Activated T-helper 2 cell treated with anti-CD3 and anti-CD28 coated beads, Interferon-gamma antibody, Interleukin-2, Interleukin-4, amounts not matched to agents 10 μg/mL and 5 μg/mL and 100 μg/mL, durations not matched to agents 14 hours and 24 hours and 36 hours (primary cell): Measurements from ENCODE around the gene PLCD3. TPM values are rescaled to one million over a fixed set of nuclear protein-coding genes. Genes with fewer than 3 reads are reported as not detected.

Experiments used
- DNase-seq: peaks from one replicate; pipeline ENCODE4 v3.0.0; 2021; ENCODE audit warnings: low spot score
- H3K27ac Mint-ChIP-seq: one replicate; pipeline ENCODE4 v1.8.0; 2021; ENCODE audit warnings: mixed read lengths
- H3K27me3 Mint-ChIP-seq: one replicate; pipeline ENCODE4 v1.8.0; 2021; ENCODE audit warnings: low read depth, mixed read lengths
- H3K36me3 Mint-ChIP-seq: one replicate; pipeline ENCODE4 v1.8.0; 2021; ENCODE audit warnings: low read depth, mixed read lengths
- H3K4me1 Mint-ChIP-seq: one replicate; pipeline ENCODE4 v1.8.0; 2021; ENCODE audit warnings: low read depth, mixed read lengths
- H3K4me3 Mint-ChIP-seq: one replicate; pipeline ENCODE4 v1.8.0; 2021; ENCODE audit warnings: low read depth, mild to moderate bottlenecking, moderate library complexity, mixed read lengths
- H3K9me3 Mint-ChIP-seq: one replicate; pipeline ENCODE4 v1.8.0; 2021; ENCODE audit warnings: mixed read lengths
- intact Hi-C: fragments of 100-400 bp; cut with micrococcal nuclease; formaldehyde crosslinking; loops from one replicate; pipeline ENCODE4 v1.15.1; 2023
- total RNA-seq: library from RNA; stranded (reverse); gene quantifications from 2 replicates; pipeline ENCODE4 v1.2.3, GENCODE V29; 2022

Gene PLCD3
- 4.0 and 4.4 TPM in 2 replicates for total RNA-seq

- DNase-seq, result no peak
- H3K27ac Mint-ChIP-seq, result peak within 1 kb of the TSS; percentile 78
- peak within 1 kb of the TSS; percentile 87 for H3K4me3 Mint-ChIP-seq
Measured at GRCh38 chr17:45132320-45132571, at the start of gene PLCD3. TSS of gene PLCD3 (minus strand) at chr17:45132515. CDS start at chr17:45132410, 105 bp downstream.

GRCh38 chr17:45177563-45177962 lies 45.2 kb upstream of the PLCD3 start:
- no peak for DNase-seq
- intact Hi-C loops, result no loop called here
- H3K4me1 Mint-ChIP-seq, result peaks cover 5% of the 10 kb centered on the region
- no peaks in the 10 kb centered on the region for H3K27me3 Mint-ChIP-seq
- H3K4me3 Mint-ChIP-seq, result no peak overlapping the region
- H3K9me3 Mint-ChIP-seq, result no peaks in the 10 kb centered on the region
- no peaks in the 10 kb centered on the region for H3K36me3 Mint-ChIP-seq
- H3K27ac Mint-ChIP-seq, result no peak overlapping the region

More at GRCh38 chr17:45132320-45132571, at the start of gene PLCD3:
- H3K36me3 Mint-ChIP-seq, result no peaks in the 10 kb centered on the region
- intact Hi-C loops, result loop anchor here (5.0 kb wide), 2 partner anchors 235 to 355 kb away; partner anchors contain the start of gene EFTUD2
- peaks cover 8% of the 10 kb centered on the region for H3K27me3 Mint-ChIP-seq
- H3K4me1 Mint-ChIP-seq, result peaks cover 13% of the 10 kb centered on the region
- H3K9me3 Mint-ChIP-seq, result no peaks in the 10 kb centered on the region

- Mint-ChIP-seq H3K36me3 (no peaks in the 10 kb centered on the region), H3K4me3 (no peak overlapping the region), H3K27me3 (no peaks in the 10 kb centered on the region), H3K9me3 (no peaks in the 10 kb centered on the region), H3K4me1 (peaks cover 15% of the 10 kb centered on the region), H3K27ac (no peak overlapping the region)
- intact Hi-C loops, result no loop called here
- DNase-seq, result no peak
Measured at GRCh38 chr17:45175759-45176115, 43.4 kb upstream of the PLCD3 start.

- peaks cover 16% of the 10 kb centered on the region for H3K4me1 Mint-ChIP-seq
- intact Hi-C loops, result loop anchor here (2.0 kb wide), 1 partner anchor 24 kb away; the partner anchor contains the start of gene HEXIM1
Measured at GRCh38 chr17:45172541-45173286, 40.4 kb upstream of the PLCD3 start.

GRCh38 chr17:45172232-45172540 lies 39.9 kb upstream of the PLCD3 start:
- H3K4me3 Mint-ChIP-seq, result no peak overlapping the region
- intact Hi-C loops, result loop anchor here (2.0 kb wide), 1 partner anchor 23 kb away; the partner anchor contains the start of gene HEXIM1
- no peaks in the 10 kb centered on the region for H3K36me3 Mint-ChIP-seq
- peak overlapping the region; percentile 87 for H3K27ac Mint-ChIP-seq
- H3K9me3 Mint-ChIP-seq, result no peaks in the 10 kb centered on the region
- H3K27me3 Mint-ChIP-seq, result no peaks in the 10 kb centered on the region
- peaks cover 16% of the 10 kb centered on the region for H3K4me1 Mint-ChIP-seq
- DNase-seq, result no peak

More at GRCh38 chr17:45172541-45173286, 40.4 kb upstream of the PLCD3 start:
- no peaks in the 10 kb centered on the region for H3K36me3 Mint-ChIP-seq
- no peaks in the 10 kb centered on the region for H3K27me3 Mint-ChIP-seq
- no peaks in the 10 kb centered on the region for H3K9me3 Mint-ChIP-seq
- peak overlapping the region; percentile 72 for H3K4me3 Mint-ChIP-seq
- peak overlapping the region; percentile 87 for H3K27ac Mint-ChIP-seq
- DNase-seq, result peak; percentile 32

- H3K36me3 Mint-ChIP-seq, result no peaks in the 10 kb centered on the region
Measured at GRCh38 chr17:45171338-45172231, 39.3 kb upstream of the PLCD3 start.

GRCh38 chr17:45170931-45171337 lies 38.6 kb upstream of the PLCD3 start:
- Mint-ChIP-seq H3K4me3 (peak overlapping the region; percentile 1), H3K27ac (peak overlapping the region; percentile 79), H3K36me3 (no peaks in the 10 kb centered on the region)

More at GRCh38 chr17:45171338-45172231, 39.3 kb upstream of the PLCD3 start:
- Mint-ChIP-seq H3K27ac (peak overlapping the region; percentile 87), H3K27me3 (no peaks in the 10 kb centered on the region), H3K9me3 (no peaks in the 10 kb centered on the region), H3K4me3 (peak overlapping the region; percentile 1), H3K4me1 (peaks cover 16% of the 10 kb centered on the region)
- intact Hi-C loops, result loop anchor here (2.0 kb wide), 1 partner anchor 23 kb away; the partner anchor contains the start of gene HEXIM1
- DNase-seq, result no peak

GRCh38 chr17:45170280-45170930 lies 38.1 kb upstream of the PLCD3 start:
- intact Hi-C loops, result no loop called here

More at GRCh38 chr17:45170931-45171337, 38.6 kb upstream of the PLCD3 start:
- no peak for DNase-seq
- intact Hi-C loops, result no loop called here
- no peaks in the 10 kb centered on the region for H3K9me3 Mint-ChIP-seq
- H3K27me3 Mint-ChIP-seq, result no peaks in the 10 kb centered on the region
- peaks cover 16% of the 10 kb centered on the region for H3K4me1 Mint-ChIP-seq

GRCh38 chr17:45168991-45169752 lies 36.9 kb upstream of the PLCD3 start:
- Mint-ChIP-seq H3K4me1 (peaks cover 24% of the 10 kb centered on the region), H3K36me3 (no peaks in the 10 kb centered on the region), H3K4me3 (no peak overlapping the region), H3K27me3 (no peaks in the 10 kb centered on the region), H3K27ac (no peak overlapping the region), H3K9me3 (no peaks in the 10 kb centered on the region)
- intact Hi-C loops, result no loop called here
- no peak for DNase-seq

More at GRCh38 chr17:45170280-45170930, 38.1 kb upstream of the PLCD3 start:
- no peak for DNase-seq
- H3K27me3 Mint-ChIP-seq, result no peaks in the 10 kb centered on the region
- peak overlapping the region; percentile 79 for H3K27ac Mint-ChIP-seq
- no peaks in the 10 kb centered on the region for H3K36me3 Mint-ChIP-seq
- H3K9me3 Mint-ChIP-seq, result no peaks in the 10 kb centered on the region
- peaks cover 17% of the 10 kb centered on the region for H3K4me1 Mint-ChIP-seq
- H3K4me3 Mint-ChIP-seq, result no peak overlapping the region

- Mint-ChIP-seq H3K27me3 (no peaks in the 10 kb centered on the region), H3K36me3 (peaks cover 11% of the 10 kb centered on the region), H3K9me3 (no peaks in the 10 kb centered on the region), H3K4me3 (no peak overlapping the region), H3K27ac (no peak overlapping the region), H3K4me1 (peaks cover 18% of the 10 kb centered on the region)
- no peak for DNase-seq
- intact Hi-C loops, result no loop called here
Measured at GRCh38 chr17:45164734-45165269, 32.5 kb upstream of the PLCD3 start.

- DNase-seq, result no peak
- Mint-ChIP-seq H3K36me3 (peaks cover 30% of the 10 kb centered on the region), H3K27ac (peak overlapping the region; percentile 98), H3K4me1 (peaks cover 29% of the 10 kb centered on the region), H3K4me3 (peak overlapping the region; percentile 98), H3K27me3 (no peaks in the 10 kb centered on the region), H3K9me3 (no peaks in the 10 kb centered on the region)
- intact Hi-C loops, result no loop called here
Measured at GRCh38 chr17:45162025-45162687, 29.8 kb upstream of the PLCD3 start.
